A673 (cell line): ENCODE data around the gene ZNF513.

ENCODE experiments used
- EZH2 ChIP-seq: fragments of 200-600 bp; sonication (generic); IDR thresholded peaks from 2 replicates; pipeline ENCODE4 v1.6.1; 2017; ENCODE audit warnings: borderline replicate concordance, low read depth, mild to moderate bottlenecking, mixed read lengths, antibody characterized with exemption, low read length; ENCODE audit not compliant: poor library complexity, severe bottlenecking
- TF ChIP-seq, protein P1 (sequence below): fragments of 300-800, 200-600 bp; sonication (generic); conservative IDR thresholded peaks from 2 replicates; pipeline ENCODE4 v1.5.1; 2017; ENCODE audit warnings: low read depth, mild to moderate bottlenecking, antibody characterized with exemption, low read length, moderate library complexity, mixed read lengths

- TF ChIP-seq, protein P1, sequence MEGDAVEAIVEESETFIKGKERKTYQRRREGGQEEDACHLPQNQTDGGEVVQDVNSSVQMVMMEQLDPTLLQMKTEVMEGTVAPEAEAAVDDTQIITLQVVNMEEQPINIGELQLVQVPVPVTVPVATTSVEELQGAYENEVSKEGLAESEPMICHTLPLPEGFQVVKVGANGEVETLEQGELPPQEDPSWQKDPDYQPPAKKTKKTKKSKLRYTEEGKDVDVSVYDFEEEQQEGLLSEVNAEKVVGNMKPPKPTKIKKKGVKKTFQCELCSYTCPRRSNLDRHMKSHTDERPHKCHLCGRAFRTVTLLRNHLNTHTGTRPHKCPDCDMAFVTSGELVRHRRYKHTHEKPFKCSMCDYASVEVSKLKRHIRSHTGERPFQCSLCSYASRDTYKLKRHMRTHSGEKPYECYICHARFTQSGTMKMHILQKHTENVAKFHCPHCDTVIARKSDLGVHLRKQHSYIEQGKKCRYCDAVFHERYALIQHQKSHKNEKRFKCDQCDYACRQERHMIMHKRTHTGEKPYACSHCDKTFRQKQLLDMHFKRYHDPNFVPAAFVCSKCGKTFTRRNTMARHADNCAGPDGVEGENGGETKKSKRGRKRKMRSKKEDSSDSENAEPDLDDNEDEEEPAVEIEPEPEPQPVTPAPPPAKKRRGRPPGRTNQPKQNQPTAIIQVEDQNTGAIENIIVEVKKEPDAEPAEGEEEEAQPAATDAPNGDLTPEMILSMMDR: no peak
- no peak for TF ChIP-seq EZH2
Measured at GRCh38 chr2:27351802-27352598, 28.5 kb downstream of the ZNF513 start.
